Measurements from ENCODE around the gene R3HDML. TPM values are rescaled to one million over a fixed set of nuclear protein-coding genes. Genes with fewer than 3 reads are reported as not detected.

R3HDML gene
- total RNA-seq (ENCODE audit: low replicate concordance), result not detected in 2 replicates

- DNase-seq (ENCODE audit: low spot score), result no peak
- Histone ChIP-seq H3K79me2 (ENCODE audit: low read depth) (no peaks in the 10 kb centered on the region), H3K9me3 (ENCODE audit: low read depth) (no peaks in the 10 kb centered on the region), H3K27ac (no peak within 1 kb of the TSS), H3K36me3 (no peaks in the 10 kb centered on the region), H3K4me1 (peaks cover 8% of the 10 kb centered on the region), H2AFZ (replicated peaks) (peak within 1 kb of the TSS; percentile 73), H3K27me3 (no peaks in the 10 kb centered on the region), H4K20me1 (ENCODE audit: low read depth) (no peaks in the 10 kb centered on the region), H3K4me3 (peak within 1 kb of the TSS; percentile 27), H3K9ac (no peak within 1 kb of the TSS), H3K4me2 (peak within 1 kb of the TSS; percentile 72), H3F3A (ENCODE audit: low read depth) (no peaks in the 10 kb centered on the region)
- Mint-ChIP-seq H3K36me3 (no peaks in the 10 kb centered on the region), H3K4me3 (peak within 1 kb of the TSS; percentile 39), H3K27ac (peak within 1 kb of the TSS; percentile 5), H3K4me1 (peaks cover 16% of the 10 kb centered on the region), H3K27me3 (ENCODE audit: insufficient read depth, low read depth) (peaks cover 6% of the 10 kb centered on the region), H3K9me3 (no peaks in the 10 kb centered on the region)
- TF ChIP-seq EZH2phosphoT487 (IDR thresholded peaks at IDR 0.05) (no peak), EZH2 (IDR thresholded peaks at IDR 0.05) (no peak), CTCF (IDR thresholded peaks at IDR 0.05) (no peak)
Measured at GRCh38 chr20:44336725-44337380, at the start of gene R3HDML. Gene R3HDML (plus strand): TSS chr20:44337043. CDS start chr20:44337158, 115 bp downstream.

GRCh38 chr20:44287272-44288097 is 49.4 kb upstream of the R3HDML start:
- Mint-ChIP-seq H3K4me1 (no peaks in the 10 kb centered on the region), H3K27me3 (ENCODE audit: insufficient read depth, low read depth) (peaks cover 3% of the 10 kb centered on the region), H3K36me3 (peaks cover 2% of the 10 kb centered on the region), H3K4me3 (no peak overlapping the region), H3K27ac (no peak overlapping the region), H3K9me3 (peaks cover 3% of the 10 kb centered on the region)
- DNase-seq (ENCODE audit: low spot score), result no peak
- TF ChIP-seq CTCF (IDR thresholded peaks at IDR 0.05) (no peak), EZH2 (IDR thresholded peaks at IDR 0.05) (no peak)
- Histone ChIP-seq H3K4me2 (no peak overlapping the region), H3K9me3 (ENCODE audit: low read depth) (no peaks in the 10 kb centered on the region), H3K27ac (no peak overlapping the region), H3K9ac (no peak overlapping the region), H4K20me1 (ENCODE audit: low read depth) (no peaks in the 10 kb centered on the region), H3K36me3 (no peaks in the 10 kb centered on the region), H3K79me2 (ENCODE audit: low read depth) (no peaks in the 10 kb centered on the region), H3K4me3 (no peak overlapping the region), H3K27me3 (no peaks in the 10 kb centered on the region), H3F3A (ENCODE audit: low read depth) (no peaks in the 10 kb centered on the region), H3K4me1 (no peaks in the 10 kb centered on the region), H2AFZ (replicated peaks) (no peak overlapping the region)

- Mint-ChIP-seq H3K36me3 (peaks cover 2% of the 10 kb centered on the region), H3K4me3 (no peak overlapping the region), H3K27me3 (ENCODE audit: insufficient read depth, low read depth) (peaks cover 3% of the 10 kb centered on the region), H3K9me3 (peaks cover 3% of the 10 kb centered on the region), H3K4me1 (no peaks in the 10 kb centered on the region), H3K27ac (no peak overlapping the region)
- H3K36me3 ChIP-seq, result no peaks in the 10 kb centered on the region
- H3K9me3 ChIP-seq (ENCODE audit: low read depth), result no peaks in the 10 kb centered on the region
- H3K4me1 ChIP-seq, result no peaks in the 10 kb centered on the region
- no peaks in the 10 kb centered on the region for H3K27me3 ChIP-seq
- H3F3A ChIP-seq (ENCODE audit: low read depth), result no peaks in the 10 kb centered on the region
- no peak for DNase-seq (ENCODE audit: low spot score)
- TF ChIP-seq CTCF (IDR thresholded peaks at IDR 0.05) (no peak), EZH2phosphoT487 (IDR thresholded peaks at IDR 0.05) (no peak), EZH2 (IDR thresholded peaks at IDR 0.05) (no peak)
- H3K4me2 ChIP-seq, result no peak overlapping the region
- no peak overlapping the region for H3K27ac ChIP-seq
- H3K9ac ChIP-seq, result no peak overlapping the region
- no peaks in the 10 kb centered on the region for H3K79me2 ChIP-seq (ENCODE audit: low read depth)
- H4K20me1 ChIP-seq (ENCODE audit: low read depth), result no peaks in the 10 kb centered on the region
- H2AFZ ChIP-seq (replicated peaks), result no peak overlapping the region
- H3K4me3 ChIP-seq, result no peak overlapping the region
Measured at GRCh38 chr20:44288252-44288651, 48.6 kb upstream of the R3HDML start.

All from neural progenitor cell (in vitro differentiated cells).